Measurements from ENCODE around the gene CACNA1F. TPM values are rescaled to one million over a fixed set of nuclear protein-coding genes. Genes with fewer than 3 reads are reported as not detected.

CACNA1F gene
- total and polyA plus RNA-seq, 10 of the 15 experiments (the other 5 are each of a cell fraction or from before 2014, with no cell fraction given): 0.01 to 0.32 (median 0.05) TPM; not detected in 5

DNA sequence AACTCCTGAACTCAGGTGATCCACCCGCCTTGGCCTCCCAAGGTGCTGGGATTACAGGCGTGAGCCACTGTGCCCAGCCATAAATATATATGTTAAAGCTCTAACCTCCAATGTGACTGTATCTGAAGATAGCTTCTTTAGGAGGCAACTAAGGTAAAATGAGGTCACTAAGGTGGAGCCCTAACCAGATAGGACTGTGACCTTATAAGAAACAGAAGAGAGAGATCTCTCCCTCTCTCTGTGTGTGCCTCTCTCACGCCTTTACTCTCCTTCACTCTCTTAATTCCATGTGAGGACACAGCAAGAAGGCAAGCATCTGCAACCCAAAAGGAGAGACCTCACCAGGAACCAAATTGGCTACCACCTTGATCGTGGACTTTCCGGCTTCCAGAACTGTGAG lies 71.5 kb downstream of the CACNA1F start:
- SMC1A ChIA-PET (ENCODE audit: uncharacterized antibody, unreplicated experiment): interaction anchor here (1.0 kb wide), 1 partner anchor 39 kb away, joined by 3 read pairs; the partner anchor contains the start of gene GPKOW
- in situ Hi-C loops (cut with MboI) (no loop called here), intact Hi-C loops (cut with micrococcal nuclease; ENCODE audit: unreplicated experiment) (loop anchor here (1.0 kb wide), 1 partner anchor 38 kb away; the partner anchor contains the start of gene GPKOW)
- Histone ChIP-seq H3K4me1 (ENCODE audit: control insufficient read depth, insufficient read depth, low read length) (no peaks in the 10 kb centered on the region; the same call in 1 of the 2 replicates), H2AFZ (ENCODE audit: control insufficient read depth, low read depth, low read length) (no peak overlapping the region), H3K4me2 (ENCODE audit: control insufficient read depth, insufficient read depth) (no peak overlapping the region), H4K20me1 (ENCODE audit: control insufficient read depth, insufficient read depth) (no peaks in the 10 kb centered on the region), H3K9me3 (replicated peaks; ENCODE audit: control insufficient read depth, insufficient read depth, low read length) (no peaks in the 10 kb centered on the region; the same call in 2 of the 3 replicates), H3K79me2 (ENCODE audit: control insufficient read depth, insufficient read depth, low read length) (no peaks in the 10 kb centered on the region), H3K4me3 (no peak overlapping the region), H3K36me3 (ENCODE audit: control insufficient read depth in 2 of 2, insufficient read depth in 2 of 2, low read length in 1 of 2) (no peaks in the 10 kb centered on the region), H3K27me3 (replicated peaks in 1 of 2; ENCODE audit: control insufficient read depth in 2 of 2, insufficient read depth in 2 of 2, low read length in 1 of 2) (no peaks in the 10 kb centered on the region), H3K27ac (ENCODE audit: control insufficient read depth, insufficient read depth) (no peak overlapping the region), H3K9ac (ENCODE audit: control insufficient read depth, insufficient read depth, low read length) (no peak overlapping the region)
- POLR2A ChIA-PET: no interaction called here
- CTCF ChIA-PET: interaction anchor here (0.9 to 1.2 kb wide), 3 partner anchors 10 to 31 kb away, joined by 3 to 6 read pairs (median 4); partner anchors contain the start of gene PLP2
- 63% methylated on average over 5 of the region's 5 CpGs for WGBS (ENCODE audit: insufficient coverage, insufficient replicate concordance, low lambda C conversion rate, missing lambda C conversion rate)
- RAD21 ChIA-PET (ENCODE audit: unreplicated experiment): no interaction called here
- no TSS peak for BruUV-seq (replicated peaks)
- DNase-seq (ENCODE audit: low read depth, low spot score) (no peak), ATAC-seq (no peak), FAIRE-seq (no peak)
- no peak for TF ChIP-seq EZH2 (IDR thresholded peaks at IDR 0.05; ENCODE audit: borderline replicate concordance, control insufficient read depth, low read depth, low read length)
- TF ChIP-seq RAD51 (IDR thresholded peaks at IDR 0.05): no peak
- TF ChIP-seq RUNX3 (IDR thresholded peaks at IDR 0.05; ENCODE audit: low read length): no peak
- no peak for TF ChIP-seq RCOR1 (conservative IDR thresholded peaks at IDR 0.05; ENCODE audit: low read depth, low read length)
- no peak for TF ChIP-seq IRF3 (IDR thresholded peaks at IDR 0.05)
- TF ChIP-seq IRF4 (IDR thresholded peaks at IDR 0.05; ENCODE audit: low read depth, low read length): no peak
- TF ChIP-seq ATF2 (IDR thresholded peaks at IDR 0.05; ENCODE audit: low read length): no peak
- no peak for TF ChIP-seq DPF2 (IDR thresholded peaks at IDR 0.05)
- no peak for TF ChIP-seq CEBPB (IDR thresholded peaks at IDR 0.05; ENCODE audit: borderline replicate concordance in 1 of 2, low read depth in 2 of 2, low read length in 2 of 2)
- no peak for TF ChIP-seq MTA3 (IDR thresholded peaks at IDR 0.05; ENCODE audit: borderline replicate concordance, low read length)
- no peak for TF ChIP-seq SMC3 (IDR thresholded peaks at IDR 0.05; ENCODE audit: borderline replicate concordance, low read length)
- TF ChIP-seq ZNF207 (IDR thresholded peaks at IDR 0.05; ENCODE audit: borderline replicate concordance): no peak
- TF ChIP-seq, protein P1, sequence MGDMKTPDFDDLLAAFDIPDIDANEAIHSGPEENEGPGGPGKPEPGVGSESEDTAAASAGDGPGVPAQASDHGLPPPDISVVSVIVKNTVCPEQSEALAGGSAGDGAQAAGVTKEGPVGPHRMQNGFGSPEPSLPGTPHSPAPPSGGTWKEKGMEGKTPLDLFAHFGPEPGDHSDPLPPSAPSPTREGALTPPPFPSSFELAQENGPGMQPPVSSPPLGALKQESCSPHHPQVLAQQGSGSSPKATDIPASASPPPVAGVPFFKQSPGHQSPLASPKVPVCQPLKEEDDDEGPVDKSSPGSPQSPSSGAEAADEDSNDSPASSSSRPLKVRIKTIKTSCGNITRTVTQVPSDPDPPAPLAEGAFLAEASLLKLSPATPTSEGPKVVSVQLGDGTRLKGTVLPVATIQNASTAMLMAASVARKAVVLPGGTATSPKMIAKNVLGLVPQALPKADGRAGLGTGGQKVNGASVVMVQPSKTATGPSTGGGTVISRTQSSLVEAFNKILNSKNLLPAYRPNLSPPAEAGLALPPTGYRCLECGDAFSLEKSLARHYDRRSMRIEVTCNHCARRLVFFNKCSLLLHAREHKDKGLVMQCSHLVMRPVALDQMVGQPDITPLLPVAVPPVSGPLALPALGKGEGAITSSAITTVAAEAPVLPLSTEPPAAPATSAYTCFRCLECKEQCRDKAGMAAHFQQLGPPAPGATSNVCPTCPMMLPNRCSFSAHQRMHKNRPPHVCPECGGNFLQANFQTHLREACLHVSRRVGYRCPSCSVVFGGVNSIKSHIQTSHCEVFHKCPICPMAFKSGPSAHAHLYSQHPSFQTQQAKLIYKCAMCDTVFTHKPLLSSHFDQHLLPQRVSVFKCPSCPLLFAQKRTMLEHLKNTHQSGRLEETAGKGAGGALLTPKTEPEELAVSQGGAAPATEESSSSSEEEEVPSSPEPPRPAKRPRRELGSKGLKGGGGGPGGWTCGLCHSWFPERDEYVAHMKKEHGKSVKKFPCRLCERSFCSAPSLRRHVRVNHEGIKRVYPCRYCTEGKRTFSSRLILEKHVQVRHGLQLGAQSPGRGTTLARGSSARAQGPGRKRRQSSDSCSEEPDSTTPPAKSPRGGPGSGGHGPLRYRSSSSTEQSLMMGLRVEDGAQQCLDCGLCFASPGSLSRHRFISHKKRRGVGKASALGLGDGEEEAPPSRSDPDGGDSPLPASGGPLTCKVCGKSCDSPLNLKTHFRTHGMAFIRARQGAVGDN (IDR thresholded peaks at IDR 0.05): no peak
- TF ChIP-seq YBX1 (IDR thresholded peaks at IDR 0.05): no peak
- TF ChIP-seq IKZF2 (IDR thresholded peaks at IDR 0.05): no peak
- TF ChIP-seq CTCF (IDR thresholded peaks at IDR 0.05 in 2 of 3, conservative IDR thresholded peaks at IDR 0.05 in 1 of 3; ENCODE audit: control insufficient read depth in 2 of 3, extremely low read depth in 1 of 3, insufficient read depth in 1 of 3, low read depth in 3 of 3, low read length in 3 of 3): no peak

All from GM12878 (cell line).